Astrocyte (in vitro differentiated cells and primary cell): Measurements from ENCODE around the gene RGSL1.

ENCODE experiments used
- CTCF ChIP-seq: IDR thresholded peaks from 2 replicates; pipeline ENCODE4 v1.5.1; 2011; ENCODE audit warnings: low read depth, mild to moderate bottlenecking, inconsistent platforms, low read length, moderate library complexity; ENCODE audit not compliant: insufficient read depth
- EZH2 ChIP-seq: IDR thresholded peaks from 2 replicates; pipeline ENCODE4 v1.6.1; 2012; ENCODE audit warnings: mild to moderate bottlenecking, low read length, inconsistent platforms; ENCODE audit not compliant: insufficient read depth

- TF ChIP-seq EZH2 (no peak), CTCF (no peak)
Observed at GRCh38 chr1:182565537-182565936, 115.6 kb downstream of the RGSL1 start.
